H1 (cell line): Measurements from ENCODE around the gene NLRC5. TPM values are rescaled to one million over a fixed set of nuclear protein-coding genes. Genes with fewer than 3 reads are reported as not detected.

ENCODE experiments used
- CTCF ChIA-PET: fragments of 300-600 bp; sonication (Branson Sonifier 250); formaldehyde crosslinking; loops from one replicate; lab custom pipeline; 2021; ENCODE audit not compliant: partially characterized antibody; lab: Charles Lee
- POLR2A ChIA-PET: fragments of 300-600 bp; sonication (Branson Sonifier 250); formaldehyde crosslinking; loops from one replicate; lab custom pipeline; 2021; ENCODE audit warnings: inconsistent platforms; ENCODE audit not compliant: partially characterized antibody; lab: Charles Lee
- DNase-seq, 2 experiments: peaks; one replicate each; pipeline versions ENCODE4 v3.0.0 to v3.0.0-alpha.2; 2010 to 2022; ENCODE audit warnings: low spot score in 2 of 2, low read depth in 1 of 2, mixed read lengths in 1 of 2
- FAIRE-seq: peaks from 2 replicates; lab custom pipeline; 2011; peaks lifted over from hg19 to GRCh38; lab: Jason Lieb, UNC
- H2AFZ ChIP-seq: 2 replicates; pipeline ENCODE4 v1.8.1; 2012; ENCODE audit warnings: low read length, inconsistent platforms
- H2AK5ac ChIP-seq: 2 replicates; pipeline ENCODE4 v1.6.1; 2013; ENCODE audit warnings: low read depth, low read length
- H2BK120ac ChIP-seq: replicated peaks from 2 replicates; pipeline ENCODE3; 2013; ENCODE audit warnings: low read depth, low read length, inconsistent platforms
- H2BK12ac ChIP-seq: 2 replicates; pipeline ENCODE4 v1.6.1; 2013; ENCODE audit warnings: low read depth, low read length
- H2BK15ac ChIP-seq: 2 replicates; pipeline ENCODE4 v1.6.1; 2013; ENCODE audit warnings: low read length
- H2BK20ac ChIP-seq: 2 replicates; pipeline ENCODE4 v1.6.1; 2013; ENCODE audit warnings: low read length
- H2BK5ac ChIP-seq: 2 replicates; pipeline ENCODE4 v1.6.1; 2013; ENCODE audit warnings: low read depth, low read length
- H3K14ac ChIP-seq: 2 replicates; pipeline ENCODE4 v1.6.1; 2013; ENCODE audit warnings: inconsistent platforms; ENCODE audit not compliant: insufficient read length
- H3K18ac ChIP-seq: 2 replicates; pipeline ENCODE4 v1.6.1; 2013; ENCODE audit warnings: low read length; ENCODE audit errors: extremely low read depth
- H3K23ac ChIP-seq: 2 replicates; pipeline ENCODE4 v1.6.1; 2013; ENCODE audit warnings: inconsistent platforms; ENCODE audit not compliant: insufficient read length
- H3K23me2 ChIP-seq: 2 replicates; pipeline ENCODE4 v1.6.1; 2013; ENCODE audit warnings: low read depth, low read length
- H3K27ac ChIP-seq: 2 replicates; pipeline ENCODE4 v1.6.1; 2011; ENCODE audit warnings: low read depth, low read length, inconsistent platforms
- H3K27me3 ChIP-seq, 4 experiments: replicated peaks in 1 of 4; 1 replicate in 1 of 4; 2 replicates in 3 of 4; pipeline versions ENCODE4 v1.6.1 to v1.8.1; 2011 to 2013; ENCODE audit warnings: low read length in 3 of 4, mild to moderate bottlenecking in 3 of 4, inconsistent platforms in 2 of 4, mixed read lengths in 2 of 4, moderate library complexity in 1 of 4; ENCODE audit not compliant: control insufficient read depth in 3 of 4, insufficient read depth in 3 of 4; ENCODE audit errors: extremely low read depth in 1 of 4
- H3K36me3 ChIP-seq, 4 experiments: 2 replicates each; pipeline versions ENCODE4 v1.6.1 to v1.8.1; 2011 to 2013; ENCODE audit warnings: mild to moderate bottlenecking in 4 of 4, low read length in 3 of 4, moderate library complexity in 2 of 4, control low read depth in 1 of 4, inconsistent platforms in 1 of 4; ENCODE audit not compliant: insufficient read depth in 4 of 4, control insufficient read depth in 2 of 4
- H3K4ac ChIP-seq: replicated peaks from 2 replicates; pipeline ENCODE3; 2013; ENCODE audit warnings: low read length, low read depth, mixed read lengths, inconsistent platforms; ENCODE audit not compliant: insufficient read length
- H3K4me1 ChIP-seq, 4 experiments: replicated peaks in 1 of 4; 1 replicate in 1 of 4; 2 replicates in 3 of 4; pipeline versions ENCODE4 v1.6.1 to v1.8.1; 2011 to 2013; ENCODE audit warnings: low read length in 3 of 4, inconsistent platforms in 2 of 4, mixed read lengths in 1 of 4; ENCODE audit not compliant: insufficient read depth in 4 of 4, control insufficient read depth in 3 of 4
- H3K4me2 ChIP-seq, 2 experiments: 2 replicates each; pipeline versions ENCODE4 v1.6.1 to v1.8.1; 2011 to 2013; ENCODE audit warnings: low read depth in 2 of 2, low read length in 2 of 2, control low read depth in 1 of 2, inconsistent platforms in 1 of 2, mild to moderate bottlenecking in 1 of 2; ENCODE audit not compliant: insufficient read depth in 1 of 2
- H3K4me3 ChIP-seq, 4 experiments: fragments of 200-600, 300-600 bp in 1 of 4; sonication (generic), shearing (Covaris generic), sonication (Bioruptor Twin) in 1 of 4; 2 replicates each; pipeline versions ENCODE4 v1.5.1 to v1.8.1; 2011 to 2016; ENCODE audit warnings: low read length in 4 of 4, low read depth in 3 of 4, control low read depth in 2 of 4, inconsistent platforms in 2 of 4, mild to moderate bottlenecking in 2 of 4, mixed read lengths in 1 of 4, moderate library complexity in 1 of 4; ENCODE audit not compliant: insufficient read depth in 2 of 4; ENCODE audit errors: extremely low read depth in 1 of 4
- H3K56ac ChIP-seq: replicated peaks from 2 replicates; pipeline ENCODE3; 2013; ENCODE audit warnings: low read depth, mild to moderate bottlenecking, mixed read lengths, low read length, inconsistent platforms; ENCODE audit not compliant: insufficient read length
- H3K79me1 ChIP-seq: 2 replicates; pipeline ENCODE4 v1.6.1; 2013; ENCODE audit warnings: low read depth, low read length, control low read depth
- H3K79me2 ChIP-seq, 2 experiments: 2 replicates each; pipeline versions ENCODE4 v1.6.1 to v1.8.1; 2012 to 2013; ENCODE audit warnings: low read length in 2 of 2, mild to moderate bottlenecking in 2 of 2, inconsistent platforms in 1 of 2; ENCODE audit not compliant: insufficient read depth in 2 of 2, control insufficient read depth in 1 of 2
- H3K9ac ChIP-seq, 4 experiments: replicated peaks in 1 of 4; 1 replicate in 1 of 4; 2 replicates in 3 of 4; pipeline versions ENCODE4 v1.6.1 to v1.8.1; 2011 to 2013; ENCODE audit warnings: low read depth in 3 of 4, low read length in 3 of 4, control low read depth in 2 of 4, mild to moderate bottlenecking in 2 of 4, moderate library complexity in 2 of 4, inconsistent platforms in 1 of 4; ENCODE audit errors: extremely low read depth in 1 of 4
- H3K9me3 ChIP-seq, 2 experiments: 2 replicates each; pipeline versions ENCODE4 v1.6.1 to v1.8.1; 2012 to 2013; ENCODE audit warnings: mild to moderate bottlenecking in 2 of 2, moderate library complexity in 2 of 2, control low read depth in 1 of 2, inconsistent platforms in 1 of 2, low read depth in 1 of 2, low read length in 1 of 2, mixed read lengths in 1 of 2; ENCODE audit not compliant: insufficient read depth in 2 of 2
- H4K20me1 ChIP-seq, 2 experiments: replicated peaks in 1 of 2; 2 replicates each; pipeline versions ENCODE3 to v1.8.1; 2011 to 2013; ENCODE audit warnings: inconsistent platforms in 2 of 2, low read length in 2 of 2, mild to moderate bottlenecking in 1 of 2; ENCODE audit not compliant: insufficient read depth in 2 of 2, control insufficient read depth in 1 of 2
- H4K5ac ChIP-seq: 2 replicates; pipeline ENCODE4 v1.6.1; 2013; ENCODE audit warnings: low read length, low read depth, mixed read lengths, inconsistent platforms; ENCODE audit not compliant: insufficient read length
- H4K8ac ChIP-seq: 2 replicates; pipeline ENCODE4 v1.8.0; 2013; ENCODE audit warnings: mild to moderate bottlenecking, moderate library complexity, low read length, inconsistent platforms; ENCODE audit not compliant: insufficient read depth; ENCODE audit errors: extremely low read depth
- H4K91ac ChIP-seq: replicated peaks from 2 replicates; pipeline ENCODE3; 2013; ENCODE audit warnings: low read length, mixed read lengths, inconsistent platforms; ENCODE audit not compliant: insufficient read length
- CTBP2 ChIP-seq: IDR thresholded peaks from 2 replicates; pipeline ENCODE4 v1.7.0; 2011; ENCODE audit warnings: borderline replicate concordance, mild to moderate bottlenecking, moderate library complexity, mixed read lengths, low read length; ENCODE audit not compliant: insufficient read depth, insufficient read length
- CTCF ChIP-seq, 3 experiments: IDR thresholded peaks; 1 replicate in 2 of 3; 2 replicates in 1 of 3; pipeline versions ENCODE4 v1.5.1 to v1.6.1; 2011; ENCODE audit warnings: low read length in 3 of 3, mild to moderate bottlenecking in 3 of 3, inconsistent platforms in 2 of 3, low read depth in 1 of 3, moderate library complexity in 1 of 3; ENCODE audit not compliant: insufficient read depth in 1 of 3; ENCODE audit errors: control extremely low read depth in 1 of 3
- E2F6 ChIP-seq: IDR thresholded peaks from 2 replicates; pipeline ENCODE4 v1.6.1; 2012; ENCODE audit warnings: inconsistent platforms
- EP300 ChIP-seq, 2 experiments: IDR thresholded peaks; 1 replicate in 1 of 2; 2 replicates in 1 of 2; pipeline ENCODE4 v1.6.1; 2011 to 2012; ENCODE audit warnings: low read depth in 2 of 2, low read length in 2 of 2, mild to moderate bottlenecking in 2 of 2, borderline replicate concordance in 1 of 2, inconsistent platforms in 1 of 2, moderate library complexity in 1 of 2
- HDAC6 ChIP-seq: IDR thresholded peaks from one replicate; pipeline ENCODE4 v1.7.1; 2012; ENCODE audit warnings: low read depth, mild to moderate bottlenecking, inconsistent platforms, low read length, moderate library complexity
- JUND ChIP-seq: IDR thresholded peaks from 2 replicates; pipeline ENCODE4 v1.6.1; 2011; ENCODE audit warnings: mild to moderate bottlenecking, improper control_type of control experiment, low read length
- KDM5A ChIP-seq: fragments of 200-600 bp; IDR thresholded peaks from 2 replicates; pipeline ENCODE4 v1.7.1; 2012; ENCODE audit warnings: mild to moderate bottlenecking, low read length, inconsistent platforms, mixed read lengths
- RBBP5 ChIP-seq: IDR thresholded peaks from 2 replicates; pipeline ENCODE4 v1.7.1; 2012; ENCODE audit warnings: low read depth, mild to moderate bottlenecking, inconsistent platforms, low read length, moderate library complexity, borderline replicate concordance
- RXRA ChIP-seq: IDR thresholded peaks from 2 replicates; pipeline ENCODE4 v1.6.1; 2011; ENCODE audit warnings: low read depth, mild to moderate bottlenecking, low read length, moderate library complexity; ENCODE audit not compliant: insufficient read depth
- SP2 ChIP-seq: IDR thresholded peaks from 2 replicates; pipeline ENCODE4 v1.6.1; 2012; ENCODE audit warnings: mild to moderate bottlenecking, low read length, inconsistent platforms
- WGBS, 2 experiments: shearing (Covaris generic) in 1 of 2; methylation state at CpG; one replicate each; pipeline versions ENCODE4 v1.1.6 to v1.1.7; 2013 to 2015; ENCODE audit warnings: low lambda C conversion rate in 2 of 2, mixed read lengths in 2 of 2, inconsistent platforms in 1 of 2, low coverage in 1 of 2, missing lambda C conversion rate in 1 of 2; ENCODE audit not compliant: insufficient replicate concordance in 2 of 2, insufficient coverage in 1 of 2, insufficient read length in 1 of 2; ENCODE audit errors: extremely low coverage in 1 of 2, missing lambda C conversion rate in 1 of 2; 5-methylcytosine and 5-hydroxymethylcytosine counted together
- polyA plus RNA-seq, 7 experiments: library from polyadenylated mRNA; depleted of rRNA in 3 of 7; stranded (reverse) in 5 of 7; unstranded in 2 of 7; fragments of >200 nt in 5 of 7; fragments of 200-250 nt in 2 of 7; gene quantifications; 1 replicate in 5 of 7; 2 replicates in 1 of 7; 4 replicates in 1 of 7; pipeline versions ENCODE4 v1.2.1 to v1.2.3, GENCODE V29; 2011 to 2013; ENCODE audit warnings: missing spikeins in 2 of 7, mixed read lengths in 2 of 7
- total RNA-seq: library from RNA; stranded (reverse); fragmentation: NEBNext Ultra II Directional; extraction: Animal tissue kit (Norgen Biotek cat#: 25700); gene quantifications from 2 replicates; pipeline ENCODE4 v1.2.1, GENCODE V29; 2021

The NLRC5 gene
- total and polyA plus RNA-seq, 2 of the 8 experiments (the other 6 are each of a cell fraction or from before 2014, with no cell fraction given): 2.2 to 3.2 TPM

GRCh38 chr16:57100445-57100844 lies 111.1 kb downstream of the NLRC5 start:
- no peak overlapping the region for H2BK15ac ChIP-seq
- peaks cover 0 to 7% (median 3%) of the 10 kb centered on the region in 4 experiments; a peak in 5 of 7 replicates for H3K4me1 ChIP-seq
- no peak overlapping the region for H3K4ac ChIP-seq
- DNase-seq (no peak), FAIRE-seq (no peak)
- no peak overlapping the region for H4K91ac ChIP-seq
- H3K23ac ChIP-seq: no peak overlapping the region
- no peaks in the 10 kb centered on the region for H3K36me3 ChIP-seq
- no peaks in the 10 kb centered on the region for H4K20me1 ChIP-seq
- H3K27me3 ChIP-seq: no peaks in the 10 kb centered on the region
- H2AFZ ChIP-seq: no peak overlapping the region
- H2BK12ac ChIP-seq: no peak overlapping the region
- H2BK5ac ChIP-seq: no peak overlapping the region
- no peak overlapping the region for H3K4me3 ChIP-seq
- H2BK120ac ChIP-seq: no peak overlapping the region
- H2BK20ac ChIP-seq: no peak overlapping the region
- H4K5ac ChIP-seq: no peak overlapping the region
- no peak overlapping the region for H3K9ac ChIP-seq
- no peaks in the 10 kb centered on the region for H3K79me2 ChIP-seq
- H2AK5ac ChIP-seq: no peak overlapping the region
- H3K79me1 ChIP-seq: 0 out of 2 replicates have a peak, but pooled peaks cover 5% of the 10 kb centered on the region
- no peak overlapping the region for H3K27ac ChIP-seq
- no peak overlapping the region for H3K56ac ChIP-seq
- WGBS, 2 experiments: 83% methylated on average over 1 of the region's 1 CpG; no CpG with 5 or more reads in 1 of the 2 experiments
- H3K4me2 ChIP-seq: no peak overlapping the region
- H3K9me3 ChIP-seq: no peaks in the 10 kb centered on the region
- POLR2A ChIA-PET: no interaction called here
- no peaks in the 10 kb centered on the region for H3K23me2 ChIP-seq
- no peak overlapping the region for H3K18ac ChIP-seq
- no peak overlapping the region for H4K8ac ChIP-seq
- no peak overlapping the region for H3K14ac ChIP-seq
- CTCF ChIA-PET: interaction anchor here (1.1 to 13.6 kb wide), 9 partner anchors 7 to 135 kb away, joined by 3 to 100 read pairs (median 6); no protein-coding TSS in a partner anchor
- TF ChIP-seq JUND (no peak), CTBP2 (no peak), CTCF (IDR thresholded peaks at IDR 0.05; ENCODE audit: control extremely low read depth in 1 of 3, insufficient read depth in 1 of 3, low read depth in 1 of 3, low read length in 3 of 3) (no peak), RXRA (no peak), RBBP5 (no peak), HDAC6 (no peak), EP300 (IDR thresholded peaks at IDR 0.05; ENCODE audit: borderline replicate concordance in 1 of 2, low read depth in 2 of 2, low read length in 2 of 2) (no peak), E2F6 (no peak), KDM5A (no peak), SP2 (no peak)
